Tibial artery (tissue), 4 donors: ENCODE results near the gene KRTAP10-2.
"Not testable (repeated sequence)": the region's sequence is repeated elsewhere in the genome, so short reads cannot be mapped to it uniquely, and the experiment has no call there.

Source experiments
- DNase-seq, 2 donors: peaks; one replicate each; pipeline ENCODE4 v3.0.0-alpha.2; 2019
- H3K27ac ChIP-seq, 2 donors: fragments of 200-600 bp; sonication (generic) in 1 of 2; 1 replicate in 1 of 2; 2 replicates in 1 of 2; pipeline ENCODE4 v1.5.1; 2018 to 2019; ENCODE audit warnings: mild to moderate bottlenecking in 1 of 2
- H3K27me3 ChIP-seq, 2 donors: fragments of 200-600 bp; sonication (generic) in 1 of 2; one replicate each; pipeline versions ENCODE4 v1.5.1 to v1.6.0; 2016 to 2019
- H3K36me3 ChIP-seq, 3 donors: fragments of 200-600 bp; sonication (generic) in 2 of 3; one replicate each; pipeline ENCODE4 v1.5.1; 2016 to 2019; ENCODE audit warnings: mild to moderate bottlenecking in 2 of 3
- H3K4me1 ChIP-seq, 4 donors: fragments of 200-600 bp; sonication (generic) in 2 of 4; 1 replicate in 3 of 4; 2 replicates in 1 of 4; pipeline ENCODE4 v1.5.1; 2016 to 2019
- H3K4me3 ChIP-seq, 2 donors: fragments of 200-600 bp; sonication (generic) in 1 of 2; 1 replicate in 1 of 2; 2 replicates in 1 of 2; pipeline ENCODE4 v1.5.1; 2018 to 2019; ENCODE audit warnings: mild to moderate bottlenecking in 2 of 2
- H3K9me3 ChIP-seq, 3 donors: fragments of 200-600 bp; sonication (generic) in 1 of 3; one replicate each; pipeline ENCODE4 v1.5.1; 2016 to 2019
- CTCF ChIP-seq, 2 experiments: fragments of 200-600 bp in 1 of 2; fragments of 450-650 bp in 1 of 2; IDR thresholded peaks; one replicate each; pipeline ENCODE4 v1.5.1; 2017 to 2019; ENCODE audit warnings: antibody characterized with exemption in 2 of 2, mild to moderate bottlenecking in 1 of 2, moderate library complexity in 1 of 2
- intact Hi-C: fragments of 100-400 bp; cut with DNase I; formaldehyde crosslinking; loops from one replicate; pipeline ENCODE4 v1.15.0; 2023; ENCODE audit warnings: low total_unique reads

The KRTAP10-2 gene

DNA sequence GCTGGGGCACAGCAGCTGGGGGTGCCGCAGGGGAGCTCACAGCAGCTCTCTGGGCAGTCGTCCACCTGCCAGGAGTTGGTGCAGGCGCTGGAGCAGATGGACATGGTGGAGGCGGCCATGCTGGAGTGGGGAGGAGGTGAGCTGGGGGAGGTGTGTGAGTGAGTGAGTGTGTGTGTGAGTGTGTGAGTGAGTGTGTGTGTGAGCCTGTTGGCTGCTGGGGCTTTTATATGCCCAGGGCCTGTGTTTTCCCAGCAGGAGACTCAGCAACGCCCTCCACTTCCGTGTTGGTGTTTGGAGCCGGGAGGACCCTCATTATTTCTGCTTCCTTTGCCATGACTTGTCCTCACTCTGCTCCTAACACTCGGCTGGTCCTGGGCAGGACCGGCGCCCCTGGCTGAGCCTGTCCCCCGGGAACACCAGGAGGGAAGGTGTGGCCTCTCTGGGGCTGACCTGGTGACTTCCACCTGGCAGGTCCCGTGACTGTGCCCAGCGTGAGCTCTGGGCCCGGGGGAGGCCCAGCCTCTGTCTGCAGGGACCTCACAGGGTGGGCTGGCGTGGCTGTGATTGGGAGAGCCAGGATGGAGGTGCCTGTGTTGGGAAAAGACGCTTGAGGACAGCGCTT is at the start of gene KRTAP10-2:
KRTAP10-2 (minus strand) TSS at position 166 of the 622 bp plus-strand sequence; CDS start at position 119, 47 bp downstream.
- Histone ChIP-seq H3K4me1 (no peaks in the 10 kb centered on the region), H3K9me3 (peaks cover 5 to 11% (median 5%) of the 10 kb centered on the region in 3 donors), H3K27ac (no peak within 1 kb of the TSS), H3K27me3 (peaks cover 0 to 47% of the 10 kb centered on the region in 2 donors), H3K36me3 (no peaks in the 10 kb centered on the region), H3K4me3 (no peak within 1 kb of the TSS)
- DNase-seq = peak; percentile 17 to 55
- no peak for TF ChIP-seq CTCF (IDR thresholded peaks at IDR 0.05)
- intact Hi-C loops = no loop called here

GRCh38 chr21:44601091-44601490 is 49.8 kb upstream of the KRTAP10-2 start:
- H3K27me3 ChIP-seq = peaks cover 0 to 30% of the 10 kb centered on the region in 2 donors
- H3K36me3 ChIP-seq, H3K4me3 ChIP-seq, H3K9me3 ChIP-seq, DNase-seq, intact Hi-C loops, H3K4me1 ChIP-seq, H3K27ac ChIP-seq: not testable (repeated sequence)

DNA sequence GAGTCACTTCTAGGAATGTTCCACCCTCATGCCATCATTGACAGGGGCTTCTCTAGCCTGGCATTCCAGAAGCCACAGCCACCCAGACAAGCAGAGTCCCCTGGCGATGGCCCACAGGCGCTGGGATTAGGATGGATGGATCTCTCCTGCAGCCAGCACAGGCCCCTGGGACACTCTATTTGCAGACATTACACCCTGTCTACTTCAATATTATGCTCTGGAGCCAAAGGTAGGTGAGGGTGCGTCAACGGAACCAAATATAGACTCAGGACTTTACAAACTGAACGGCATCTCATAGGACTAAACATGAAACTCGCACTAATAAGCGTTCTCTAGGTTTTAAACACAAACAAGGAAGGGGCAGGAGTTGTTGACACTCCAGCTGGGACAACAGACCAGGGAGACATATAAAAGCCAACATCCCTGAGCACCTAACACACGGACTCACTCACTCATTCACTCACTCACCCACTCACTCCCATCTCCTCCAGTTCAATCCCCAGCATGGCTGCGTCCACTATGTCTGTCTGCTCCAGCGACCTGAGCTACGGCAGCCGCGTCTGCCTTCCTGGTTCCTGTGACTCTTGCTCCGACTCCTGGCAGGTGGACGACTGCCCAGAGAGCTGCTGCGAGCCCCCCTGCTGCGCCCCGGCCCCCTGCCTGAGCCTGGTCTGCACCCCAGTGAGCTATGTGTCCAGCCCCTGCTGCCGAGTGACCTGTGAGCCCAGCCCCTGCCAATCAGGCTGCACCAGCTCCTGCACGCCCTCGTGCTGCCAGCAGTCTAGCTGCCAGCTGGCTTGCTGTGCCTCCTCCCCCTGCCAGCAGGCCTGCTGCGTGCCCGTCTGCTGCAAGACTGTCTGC is 49.0 kb upstream of the KRTAP10-2 start, which contains the start of gene KRTAP10-7:
KRTAP10-7 (plus strand) TSS at position 480 of the 861 bp plus-strand sequence; CDS start at position 505, 25 bp downstream.
- H3K27ac ChIP-seq, H3K36me3 ChIP-seq, H3K4me3 ChIP-seq, DNase-seq, H3K4me1 ChIP-seq, intact Hi-C loops, H3K9me3 ChIP-seq: not testable (repeated sequence)
- peaks cover 0 to 30% of the 10 kb centered on the region in 2 donors for H3K27me3 ChIP-seq

DNA sequence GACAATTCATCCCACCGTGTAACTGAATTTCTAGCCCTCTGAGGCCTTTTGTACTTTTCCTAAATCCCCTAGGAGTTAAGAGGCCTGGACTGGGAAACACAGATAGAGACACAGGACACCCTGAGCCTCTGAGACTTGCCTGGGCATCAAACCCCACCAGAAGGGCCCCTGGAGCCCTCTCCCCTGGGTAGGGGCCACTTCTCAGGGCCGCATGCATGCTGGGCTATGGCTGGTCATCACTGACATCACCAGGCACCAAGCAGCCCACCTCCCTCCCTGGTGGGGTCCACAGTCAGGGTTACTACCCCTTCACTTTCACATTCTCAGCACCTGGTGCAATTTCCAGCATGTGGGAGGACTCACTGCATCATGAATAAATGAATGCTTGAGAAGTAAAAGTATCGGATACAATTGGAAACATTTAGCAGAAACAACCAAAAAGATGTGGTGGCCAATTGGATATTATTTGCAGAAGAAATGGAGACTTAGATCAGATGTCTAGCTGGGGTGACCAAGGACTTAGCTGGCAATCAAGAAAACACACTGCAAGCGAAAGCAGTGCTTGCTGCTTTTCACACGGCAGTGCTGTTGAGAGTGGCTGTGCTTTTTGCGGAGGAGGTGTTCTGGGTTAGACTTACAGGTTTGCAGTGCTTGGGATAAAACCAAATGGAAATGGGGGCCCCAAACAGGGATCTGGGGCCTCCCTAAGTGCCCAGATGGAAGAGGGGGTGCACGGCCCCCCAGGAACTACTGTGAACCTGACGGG is 48.1 kb upstream of the KRTAP10-2 start:
- H3K27ac ChIP-seq = no peak overlapping the region
- no peak overlapping the region for H3K4me3 ChIP-seq
- H3K27me3 ChIP-seq = peaks cover 0 to 30% of the 10 kb centered on the region in 2 donors
- no peaks in the 10 kb centered on the region for H3K4me1 ChIP-seq
- peaks cover 0 to 5% (median 0%) of the 10 kb centered on the region in 3 donors for H3K9me3 ChIP-seq
- no peaks in the 10 kb centered on the region for H3K36me3 ChIP-seq
- no peak for TF ChIP-seq CTCF (IDR thresholded peaks at IDR 0.05)
- no peak for DNase-seq
- intact Hi-C loops = no loop called here

GRCh38 chr21:44598061-44598460 is 46.8 kb upstream of the KRTAP10-2 start:
- Histone ChIP-seq H3K27me3 (peaks cover 0 to 26% of the 10 kb centered on the region in 2 donors), H3K4me3 (no peak overlapping the region), H3K36me3 (no peaks in the 10 kb centered on the region), H3K9me3 (peaks cover 0 to 5% (median 0%) of the 10 kb centered on the region in 3 donors), H3K27ac (no peak overlapping the region), H3K4me1 (no peaks in the 10 kb centered on the region)
- no peak for DNase-seq
- intact Hi-C loops = no loop called here
- no peak for TF ChIP-seq CTCF (IDR thresholded peaks at IDR 0.05)

- no peak for DNase-seq
- Histone ChIP-seq H3K27ac (no peak overlapping the region), H3K4me1 (no peaks in the 10 kb centered on the region), H3K27me3 (peaks cover 0 to 16% of the 10 kb centered on the region in 2 donors), H3K9me3 (peaks cover 0 to 5% (median 0%) of the 10 kb centered on the region in 3 donors), H3K4me3 (no peak overlapping the region), H3K36me3 (no peaks in the 10 kb centered on the region)
- no peak for TF ChIP-seq CTCF (IDR thresholded peaks at IDR 0.05)
- intact Hi-C loops = no loop called here
Measured at GRCh38 chr21:44596068-44596725, 44.9 kb upstream of the KRTAP10-2 start.
